Measurements from ENCODE around the gene ZFPM1. TPM values are rescaled to one million over a fixed set of nuclear protein-coding genes. Genes with fewer than 3 reads are reported as not detected.

Gene ZFPM1
- polyA plus RNA-seq, 1 of the 3 experiments (the other 2 are of a cell fraction): 1.2 TPM

- no peaks in the 10 kb centered on the region for H3K36me3 ChIP-seq (replicated peaks in 1 of 2; ENCODE audit: control insufficient read depth in 1 of 2, insufficient read depth in 2 of 2, low read length in 1 of 2)
- no peak overlapping the region for H2AFZ ChIP-seq (ENCODE audit: low read depth)
- H3K4me3 ChIP-seq (ENCODE audit: low read depth in 2 of 2, low read length in 1 of 2): no peak overlapping the region
- CTCF ChIA-PET: interaction anchor here (0.9 to 4.8 kb wide), 10 partner anchors 11 to 376 kb away, joined by 3 to 48 read pairs (median 15); no protein-coding TSS in a partner anchor
- no peaks in the 10 kb centered on the region for H3K9me3 ChIP-seq
- no peaks in the 10 kb centered on the region for H3F3A ChIP-seq (replicated peaks; ENCODE audit: insufficient read depth)
- no peaks in the 10 kb centered on the region for H3K79me2 ChIP-seq (ENCODE audit: insufficient read depth)
- no peak for DNase-seq
- H4K20me1 ChIP-seq (ENCODE audit: insufficient read depth): 0 out of 2 replicates have a peak, but pooled peaks cover 3% of the 10 kb centered on the region
- POLR2A ChIA-PET: no interaction called here
- no peak overlapping the region for H3K27ac ChIP-seq (ENCODE audit: low read depth in 2 of 2, low read length in 1 of 2)
- TF ChIP-seq, protein P1, sequence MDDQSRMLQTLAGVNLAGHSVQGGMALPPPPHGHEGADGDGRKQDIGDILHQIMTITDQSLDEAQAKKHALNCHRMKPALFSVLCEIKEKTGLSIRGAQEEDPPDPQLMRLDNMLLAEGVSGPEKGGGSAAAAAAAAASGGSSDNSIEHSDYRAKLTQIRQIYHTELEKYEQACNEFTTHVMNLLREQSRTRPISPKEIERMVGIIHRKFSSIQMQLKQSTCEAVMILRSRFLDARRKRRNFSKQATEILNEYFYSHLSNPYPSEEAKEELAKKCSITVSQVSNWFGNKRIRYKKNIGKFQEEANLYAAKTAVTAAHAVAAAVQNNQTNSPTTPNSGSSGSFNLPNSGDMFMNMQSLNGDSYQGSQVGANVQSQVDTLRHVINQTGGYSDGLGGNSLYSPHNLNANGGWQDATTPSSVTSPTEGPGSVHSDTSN (IDR thresholded peaks at IDR 0.05): no peak
- TF ChIP-seq, protein P2, sequence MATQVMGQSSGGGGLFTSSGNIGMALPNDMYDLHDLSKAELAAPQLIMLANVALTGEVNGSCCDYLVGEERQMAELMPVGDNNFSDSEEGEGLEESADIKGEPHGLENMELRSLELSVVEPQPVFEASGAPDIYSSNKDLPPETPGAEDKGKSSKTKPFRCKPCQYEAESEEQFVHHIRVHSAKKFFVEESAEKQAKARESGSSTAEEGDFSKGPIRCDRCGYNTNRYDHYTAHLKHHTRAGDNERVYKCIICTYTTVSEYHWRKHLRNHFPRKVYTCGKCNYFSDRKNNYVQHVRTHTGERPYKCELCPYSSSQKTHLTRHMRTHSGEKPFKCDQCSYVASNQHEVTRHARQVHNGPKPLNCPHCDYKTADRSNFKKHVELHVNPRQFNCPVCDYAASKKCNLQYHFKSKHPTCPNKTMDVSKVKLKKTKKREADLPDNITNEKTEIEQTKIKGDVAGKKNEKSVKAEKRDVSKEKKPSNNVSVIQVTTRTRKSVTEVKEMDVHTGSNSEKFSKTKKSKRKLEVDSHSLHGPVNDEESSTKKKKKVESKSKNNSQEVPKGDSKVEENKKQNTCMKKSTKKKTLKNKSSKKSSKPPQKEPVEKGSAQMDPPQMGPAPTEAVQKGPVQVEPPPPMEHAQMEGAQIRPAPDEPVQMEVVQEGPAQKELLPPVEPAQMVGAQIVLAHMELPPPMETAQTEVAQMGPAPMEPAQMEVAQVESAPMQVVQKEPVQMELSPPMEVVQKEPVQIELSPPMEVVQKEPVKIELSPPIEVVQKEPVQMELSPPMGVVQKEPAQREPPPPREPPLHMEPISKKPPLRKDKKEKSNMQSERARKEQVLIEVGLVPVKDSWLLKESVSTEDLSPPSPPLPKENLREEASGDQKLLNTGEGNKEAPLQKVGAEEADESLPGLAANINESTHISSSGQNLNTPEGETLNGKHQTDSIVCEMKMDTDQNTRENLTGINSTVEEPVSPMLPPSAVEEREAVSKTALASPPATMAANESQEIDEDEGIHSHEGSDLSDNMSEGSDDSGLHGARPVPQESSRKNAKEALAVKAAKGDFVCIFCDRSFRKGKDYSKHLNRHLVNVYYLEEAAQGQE (IDR thresholded peaks at IDR 0.05; ENCODE audit: low read depth, low read length): peak; percentile 67; the same call in 1 of the 2 replicates
- TF ChIP-seq, protein P3, sequence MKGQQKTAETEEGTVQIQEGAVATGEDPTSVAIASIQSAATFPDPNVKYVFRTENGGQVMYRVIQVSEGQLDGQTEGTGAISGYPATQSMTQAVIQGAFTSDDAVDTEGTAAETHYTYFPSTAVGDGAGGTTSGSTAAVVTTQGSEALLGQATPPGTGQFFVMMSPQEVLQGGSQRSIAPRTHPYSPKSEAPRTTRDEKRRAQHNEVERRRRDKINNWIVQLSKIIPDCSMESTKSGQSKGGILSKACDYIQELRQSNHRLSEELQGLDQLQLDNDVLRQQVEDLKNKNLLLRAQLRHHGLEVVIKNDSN (IDR thresholded peaks at IDR 0.05; ENCODE audit: borderline replicate concordance, low read depth): no peak
- no peak overlapping the region for H3K4me2 ChIP-seq
- 93% methylated on average over 3 of the region's 17 CpGs for WGBS (ENCODE audit: low lambda C conversion rate)
- no peaks in the 10 kb centered on the region for H3K27me3 ChIP-seq (ENCODE audit: insufficient read depth)
- no peaks in the 10 kb centered on the region for H3K9me2 ChIP-seq
- no peak overlapping the region for H3K9ac ChIP-seq
- H3K4me1 ChIP-seq (ENCODE audit: control insufficient read depth in 1 of 2, insufficient read depth in 2 of 2, low read depth in 1 of 2, low read length in 1 of 2): peaks cover 0 to 19% of the 10 kb centered on the region in 2 experiments; a peak in 1 of 4 replicates
Observed at GRCh38 chr16:88439016-88439415, 14.1 kb upstream of the ZFPM1 start.

GRCh38 chr16:88439706-88440105, 13.4 kb upstream of the ZFPM1 start:
- H3K4me1 ChIP-seq (ENCODE audit: control insufficient read depth in 1 of 2, insufficient read depth in 2 of 2, low read depth in 1 of 2, low read length in 1 of 2): peaks cover 0 to 19% of the 10 kb centered on the region in 2 experiments; a peak in 1 of 4 replicates
- H3K9ac ChIP-seq: no peak overlapping the region
- TF ChIP-seq NFIC (IDR thresholded peaks at IDR 0.05; ENCODE audit: borderline replicate concordance): no peak
- TF ChIP-seq EP300 (IDR thresholded peaks at IDR 0.05; ENCODE audit: borderline replicate concordance in 1 of 2, low read depth in 1 of 2, low read length in 1 of 2): no peak
- TF ChIP-seq GABPA (IDR thresholded peaks at IDR 0.05; ENCODE audit: low read depth): no peak
- TF ChIP-seq RXRA (IDR thresholded peaks at IDR 0.05; ENCODE audit: borderline replicate concordance, low read depth): no peak
- no peak for TF ChIP-seq MXI1 (IDR thresholded peaks at IDR 0.05; ENCODE audit: low read depth, low read length)
- no peak for TF ChIP-seq CHD2 (IDR thresholded peaks at IDR 0.05; ENCODE audit: low read length, partially characterized antibody)
- no peaks in the 10 kb centered on the region for H3K36me3 ChIP-seq (replicated peaks in 1 of 2; ENCODE audit: control insufficient read depth in 1 of 2, insufficient read depth in 2 of 2, low read length in 1 of 2)
- H3K27ac ChIP-seq (ENCODE audit: low read depth in 2 of 2, low read length in 1 of 2): no peak overlapping the region
- POLR2A ChIA-PET: no interaction called here
- DNase-seq: no peak
- no peaks in the 10 kb centered on the region for H3K27me3 ChIP-seq (ENCODE audit: insufficient read depth)
- H2AFZ ChIP-seq (ENCODE audit: low read depth): no peak overlapping the region
- no peaks in the 10 kb centered on the region for H3K9me2 ChIP-seq
- no peak overlapping the region for H3K4me3 ChIP-seq (ENCODE audit: low read depth in 2 of 2, low read length in 1 of 2)
- WGBS (ENCODE audit: low lambda C conversion rate): 86% methylated on average over 5 of the region's 12 CpGs
- no peaks in the 10 kb centered on the region for H3F3A ChIP-seq (replicated peaks; ENCODE audit: insufficient read depth)
- no peaks in the 10 kb centered on the region for H3K79me2 ChIP-seq (ENCODE audit: insufficient read depth)
- H3K4me2 ChIP-seq: no peak overlapping the region
- H3K9me3 ChIP-seq: no peaks in the 10 kb centered on the region
- 0 out of 2 replicates have a peak, but pooled peaks cover 3% of the 10 kb centered on the region for H4K20me1 ChIP-seq (ENCODE audit: insufficient read depth)
- CTCF ChIA-PET: interaction anchor here (2.9 to 4.8 kb wide), 3 partner anchors 48 to 244 kb away, joined by 14 to 48 read pairs (median 30); no protein-coding TSS in a partner anchor

All from SK-N-SH (cell line).